GM18519 (cell line): Measurements from ENCODE around the gene ERICH4.
"Not testable (repeated sequence)": the region's sequence is repeated elsewhere in the genome, so short reads cannot be mapped to it uniquely, and the experiment has no call there.

Experiments used
- ATAC-seq: cut with Tn5 transposase; IDR thresholded peaks from one replicate; pipeline ENCODE4 v1.9.1; 2021; ENCODE audit warnings: mild to moderate bottlenecking, moderate library complexity; ENCODE audit not compliant: unreplicated experiment, low FRiP score

ERICH4 gene

DNA sequence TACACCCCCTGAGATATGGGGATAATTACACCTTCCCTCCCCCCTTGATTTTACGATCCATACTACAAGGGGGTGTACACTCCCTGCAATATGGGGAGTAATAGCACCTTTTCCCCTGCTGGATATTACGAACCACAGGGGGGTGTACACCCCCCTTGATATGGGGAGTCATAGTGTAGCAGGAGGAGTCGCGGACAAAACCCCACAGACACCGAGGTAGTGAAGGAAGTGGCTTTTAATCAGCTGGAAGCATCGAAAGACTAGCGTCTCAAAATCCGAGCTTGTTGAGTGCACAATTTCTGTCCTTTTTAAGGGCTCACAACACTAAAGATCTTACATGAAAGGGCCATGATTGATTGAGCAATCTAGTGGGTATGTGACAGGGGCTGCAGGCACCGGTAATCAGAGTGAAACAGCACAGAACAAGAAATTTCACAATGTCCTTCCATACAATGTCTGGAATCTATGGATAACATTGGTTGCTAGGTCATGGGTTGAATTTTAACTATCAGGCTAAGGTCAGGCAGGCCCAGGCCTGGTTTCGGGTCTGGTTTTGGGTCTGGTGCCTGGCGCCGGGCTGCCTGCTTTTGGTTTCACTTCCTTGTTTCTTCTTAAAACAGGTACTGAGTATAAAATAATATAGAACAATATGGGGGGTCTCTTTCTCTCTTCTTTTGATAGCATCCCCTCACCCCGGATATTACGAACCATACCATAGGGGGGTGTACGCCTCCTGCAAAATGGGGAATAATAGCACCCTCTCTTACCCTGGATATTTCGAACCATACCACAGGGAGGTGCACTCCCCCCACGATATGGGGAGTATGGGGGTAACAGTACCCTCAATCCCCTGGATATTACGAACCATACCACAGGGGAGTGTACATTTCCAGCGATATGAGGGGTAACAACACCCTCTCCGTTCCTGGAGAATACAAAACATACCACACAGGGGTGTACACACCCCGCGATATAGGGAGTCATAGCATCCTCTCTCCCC lies 20.6 kb downstream of the ERICH4 start:
- not testable (repeated sequence) for ATAC-seq

DNA sequence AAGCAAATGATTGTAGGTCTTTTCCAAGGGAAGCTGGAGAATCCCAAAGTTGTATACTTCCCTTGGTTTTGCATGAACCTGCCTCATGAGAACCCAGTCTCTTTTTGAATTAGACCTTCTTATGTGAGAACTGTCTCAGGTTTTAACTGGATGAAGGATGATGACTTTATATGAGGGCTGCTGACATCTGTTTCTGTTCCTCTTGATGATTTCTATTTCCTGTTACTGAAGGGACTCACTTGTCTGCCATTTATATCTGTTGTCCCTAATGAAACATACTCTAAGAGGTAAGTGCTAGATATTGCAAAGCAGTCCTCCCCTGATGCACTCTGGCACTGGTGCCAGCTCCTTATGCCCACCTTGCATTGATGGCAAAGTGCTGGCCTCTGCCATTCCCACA lies 33.6 kb downstream of the ERICH4 start:
- no peak for ATAC-seq

DNA sequence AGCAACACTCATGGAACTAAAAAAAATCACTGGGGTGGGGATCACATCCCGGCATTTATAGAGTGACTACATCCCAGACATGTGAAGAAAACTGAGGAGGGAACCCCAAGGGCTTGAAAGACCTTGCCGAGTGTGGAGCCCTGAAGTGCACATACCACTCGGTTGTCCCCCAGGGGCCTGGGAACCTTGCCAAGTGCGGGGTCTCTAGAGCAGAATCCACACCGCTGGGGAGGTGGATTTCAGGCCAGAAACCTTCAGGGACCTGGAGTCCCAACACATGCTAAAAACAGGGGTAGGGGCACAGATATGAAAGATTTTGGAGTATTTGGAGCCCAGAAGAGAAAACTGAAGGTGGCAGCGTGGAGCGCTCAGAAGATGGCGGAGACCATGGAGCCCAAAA lies 35.2 kb downstream of the ERICH4 start:
- no peak for ATAC-seq

DNA sequence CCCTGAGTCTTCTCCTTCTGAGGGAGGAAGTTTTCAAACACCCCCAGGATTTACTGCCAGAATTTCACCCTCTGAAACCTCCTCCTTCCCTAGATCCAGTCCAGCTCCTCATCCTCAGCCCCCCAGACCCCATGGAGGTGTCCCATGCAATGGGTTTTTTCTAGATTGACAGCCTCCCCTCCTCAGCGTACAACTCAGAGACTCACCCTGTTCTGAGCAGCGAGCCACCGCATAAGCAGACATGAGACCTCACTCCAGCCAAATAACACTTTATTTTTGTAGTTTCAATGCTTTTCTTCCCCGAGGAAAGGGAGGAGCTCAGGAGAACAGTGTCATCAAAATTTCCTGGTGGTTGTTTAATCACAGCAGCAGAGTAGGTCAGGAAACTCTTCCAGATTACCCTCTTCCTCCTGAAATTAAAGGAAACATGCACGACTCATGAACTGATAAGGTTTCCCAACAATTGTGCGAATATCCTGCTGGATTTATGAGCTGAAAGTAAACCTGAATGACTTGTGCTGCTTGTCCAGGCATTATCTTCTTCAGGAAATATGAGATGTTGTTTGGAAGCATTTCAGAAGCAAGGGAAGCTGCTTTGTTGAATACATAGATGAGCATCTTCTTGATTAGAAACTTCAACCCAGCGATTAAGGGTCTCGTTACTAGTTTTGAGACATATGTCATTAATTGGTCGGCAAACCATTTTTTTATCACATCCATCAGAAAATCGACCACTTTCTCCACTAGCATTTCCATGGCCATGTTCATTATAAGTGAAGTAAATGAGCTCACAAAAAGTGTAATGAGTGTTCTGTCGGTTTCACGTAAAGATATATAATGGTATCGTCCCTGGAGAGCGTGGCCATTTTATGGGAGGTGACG lies 36.2 kb downstream of the ERICH4 start:
- ATAC-seq: no peak

DNA sequence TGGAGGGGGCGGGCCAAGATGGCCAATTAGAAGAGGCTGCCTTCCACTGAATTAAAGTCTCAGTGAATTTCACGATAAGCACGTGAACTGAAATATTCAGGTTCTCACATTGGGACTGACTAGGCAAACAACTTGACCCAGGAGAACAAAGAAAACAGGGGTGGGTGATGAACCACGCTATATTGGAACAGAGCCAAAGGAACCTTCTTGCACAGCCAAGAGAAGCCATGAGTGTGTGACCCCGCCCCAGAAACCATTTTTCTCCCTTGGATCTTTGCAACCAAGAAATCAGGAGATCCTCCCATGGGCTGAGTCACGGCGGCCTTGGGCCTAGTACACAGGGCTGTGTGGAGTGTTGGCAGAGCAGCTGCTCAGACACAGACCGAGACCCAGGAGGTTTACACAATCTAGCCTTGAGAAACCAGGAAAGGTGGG lies 36.8 kb downstream of the ERICH4 start:
- ATAC-seq: no peak

DNA sequence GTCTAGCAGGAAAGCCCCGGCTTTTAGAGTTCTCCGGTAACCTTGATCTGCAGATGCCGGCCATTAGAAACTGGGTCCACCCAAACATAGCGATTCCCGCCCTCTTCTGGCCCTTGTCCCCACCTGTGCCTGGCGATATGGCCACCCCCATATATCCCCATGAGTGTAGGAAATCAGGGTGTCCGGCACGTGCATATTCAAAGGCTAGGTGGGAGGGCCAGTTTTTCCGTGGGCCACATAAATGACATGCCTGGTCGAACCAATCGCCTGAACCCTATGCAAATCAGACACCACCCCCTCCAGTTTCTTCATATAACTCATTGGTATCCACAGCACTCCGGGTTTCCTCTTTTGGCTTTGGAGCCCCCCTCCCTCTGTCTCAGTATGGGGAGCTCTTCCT lies 37.4 kb downstream of the ERICH4 start:
- no peak for ATAC-seq

DNA sequence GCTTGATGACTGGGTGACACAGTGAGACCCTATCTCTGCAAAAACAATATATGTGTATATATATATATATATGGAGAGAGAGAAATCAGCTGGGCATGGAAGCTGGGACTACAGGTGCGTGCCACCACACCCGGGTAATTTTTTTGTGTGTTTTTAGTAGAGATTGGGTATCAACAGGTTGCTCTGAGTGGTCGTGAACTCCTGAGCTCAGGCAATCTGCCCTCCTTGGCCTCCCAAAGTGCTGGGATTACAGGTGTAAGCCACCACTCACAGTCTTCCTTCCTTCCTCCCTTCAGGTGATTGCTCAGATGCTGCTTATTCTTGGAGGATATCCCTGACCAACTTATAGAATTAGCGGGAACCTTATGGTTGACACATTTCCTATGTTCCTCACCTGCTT lies 41.9 kb downstream of the ERICH4 start:
- no peak for ATAC-seq

DNA sequence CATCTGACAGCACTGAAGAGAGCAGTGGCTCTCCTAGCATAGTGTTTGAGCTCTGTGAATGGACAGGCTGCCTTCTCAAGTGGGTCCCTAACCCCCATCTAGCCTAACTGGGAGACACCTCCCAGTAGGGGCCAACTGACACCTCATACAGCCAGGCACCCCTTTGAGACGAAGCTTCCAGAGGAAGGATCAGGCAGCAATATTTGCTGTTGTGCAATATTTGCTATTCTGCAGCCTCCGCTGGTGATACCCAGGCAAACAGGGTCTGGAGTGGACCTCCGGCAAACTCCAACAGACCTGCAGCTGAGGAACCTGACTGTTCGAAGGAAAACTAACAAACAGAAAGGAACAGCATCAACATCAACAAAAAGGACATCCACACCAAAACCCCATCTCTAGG lies 44.0 kb downstream of the ERICH4 start:
- not testable (repeated sequence) for ATAC-seq

DNA sequence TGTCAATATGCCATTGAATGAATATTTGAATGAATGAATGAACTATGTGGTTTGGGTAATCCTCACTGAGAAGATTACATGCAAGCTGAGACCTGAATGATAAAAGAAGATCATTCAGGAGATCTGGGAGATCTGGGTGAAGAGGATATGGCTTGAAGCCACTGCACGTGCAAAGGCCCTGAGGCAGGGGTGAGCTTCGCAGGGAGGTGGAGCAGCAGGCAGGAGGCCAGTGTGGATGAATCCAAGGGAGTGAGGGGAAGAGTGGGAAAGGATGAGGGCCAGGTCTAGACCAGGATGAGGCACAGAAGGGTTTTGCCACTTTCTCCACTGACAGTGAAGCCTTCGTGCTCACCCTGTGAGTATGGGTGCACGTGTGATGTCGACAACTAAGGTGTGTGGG lies 49.9 kb downstream of the ERICH4 start:
- ATAC-seq: no peak
